ENCODE results near the gene PUSL1. TPM values are rescaled to one million over a fixed set of nuclear protein-coding genes. Genes with fewer than 3 reads are reported as not detected.

The PUSL1 gene
- total RNA-seq, 1 experiment from 2014 or later, result 22.7 TPM

GRCh38 chr1:1325288-1326074 is 17.1 kb downstream of the PUSL1 start:
- no TSS peak for BruUV-seq (replicated peaks)
- H3K27ac Mint-ChIP-seq (ENCODE audit: unreplicated experiment), result peak overlapping the region; percentile 42
- CTCF ChIA-PET, result no interaction called here
- intact Hi-C loops (cut with micrococcal nuclease; ENCODE audit: unreplicated experiment), result no loop called here
- DNase-seq, result no peak
- TF ChIP-seq CTCF (IDR thresholded peaks at IDR 0.05; ENCODE audit: unreplicated experiment), result no peak
- H3K4me1 Mint-ChIP-seq (ENCODE audit: low read depth, unreplicated experiment), result peaks cover 19% of the 10 kb centered on the region
- no peaks in the 10 kb centered on the region for H3K9me3 Mint-ChIP-seq (ENCODE audit: low read depth, unreplicated experiment)
- no peaks in the 10 kb centered on the region for H3K27me3 Mint-ChIP-seq (ENCODE audit: unreplicated experiment)
- H3K36me3 Mint-ChIP-seq (ENCODE audit: insufficient read depth, unreplicated experiment), result peaks cover 81% of the 10 kb centered on the region
- peak overlapping the region; percentile 84 for H3K4me3 Mint-ChIP-seq (ENCODE audit: low read depth, unreplicated experiment)

DNA sequence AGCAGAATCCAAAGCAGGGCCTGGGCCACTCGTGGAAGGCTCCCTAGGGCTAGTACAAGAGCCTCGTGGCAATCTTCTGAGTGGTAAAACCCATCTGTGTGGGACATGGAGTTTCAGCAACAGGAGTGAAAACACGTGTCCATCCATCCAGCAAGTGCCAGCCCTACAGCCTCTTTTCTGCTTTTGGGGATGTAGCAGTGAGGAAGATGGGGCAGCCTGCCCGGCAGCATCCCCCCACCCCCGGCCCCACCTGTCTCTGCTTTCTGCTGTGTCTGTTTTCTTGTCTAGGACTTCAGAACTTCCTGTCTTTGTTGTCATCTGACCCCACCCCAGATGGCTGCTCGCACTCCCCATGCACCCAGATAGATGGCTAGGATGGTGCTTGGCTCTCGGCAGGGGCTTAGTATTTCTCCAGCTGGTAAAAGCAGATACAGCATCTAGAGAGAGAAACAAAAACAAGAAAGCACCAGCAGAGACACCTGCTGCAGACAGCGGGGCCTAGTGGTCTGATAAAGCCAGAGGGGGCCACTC is 17.7 kb downstream of the PUSL1 start:
- peaks cover 84% of the 10 kb centered on the region for H3K36me3 Mint-ChIP-seq (ENCODE audit: insufficient read depth, unreplicated experiment)
- TF ChIP-seq CTCF (IDR thresholded peaks at IDR 0.05; ENCODE audit: unreplicated experiment), result no peak
- H3K27ac Mint-ChIP-seq (ENCODE audit: unreplicated experiment), result peak overlapping the region; percentile 42
- H3K4me1 Mint-ChIP-seq (ENCODE audit: low read depth, unreplicated experiment), result peaks cover 19% of the 10 kb centered on the region
- intact Hi-C loops (cut with micrococcal nuclease; ENCODE audit: unreplicated experiment), result no loop called here
- no TSS peak for BruUV-seq (replicated peaks)
- no peaks in the 10 kb centered on the region for H3K9me3 Mint-ChIP-seq (ENCODE audit: low read depth, unreplicated experiment)
- H3K27me3 Mint-ChIP-seq (ENCODE audit: unreplicated experiment), result no peaks in the 10 kb centered on the region
- CTCF ChIA-PET, result no interaction called here
- no peak for DNase-seq
- H3K4me3 Mint-ChIP-seq (ENCODE audit: low read depth, unreplicated experiment), result peak overlapping the region; percentile 84

- no TSS peak for BruUV-seq (replicated peaks)
- no peak for DNase-seq
- intact Hi-C loops (cut with micrococcal nuclease; ENCODE audit: unreplicated experiment), result no loop called here
- H3K27me3 Mint-ChIP-seq (ENCODE audit: unreplicated experiment), result no peaks in the 10 kb centered on the region
- H3K27ac Mint-ChIP-seq (ENCODE audit: unreplicated experiment), result no peak overlapping the region
- peaks cover 17% of the 10 kb centered on the region for H3K4me1 Mint-ChIP-seq (ENCODE audit: low read depth, unreplicated experiment)
- TF ChIP-seq CTCF (IDR thresholded peaks at IDR 0.05; ENCODE audit: unreplicated experiment), result no peak
- H3K4me3 Mint-ChIP-seq (ENCODE audit: low read depth, unreplicated experiment), result no peak overlapping the region
- no peaks in the 10 kb centered on the region for H3K9me3 Mint-ChIP-seq (ENCODE audit: low read depth, unreplicated experiment)
- peaks cover 82% of the 10 kb centered on the region for H3K36me3 Mint-ChIP-seq (ENCODE audit: insufficient read depth, unreplicated experiment)
- CTCF ChIA-PET, result interaction anchor here (0.6 kb wide), 1 partner anchor 48 kb away, joined by 3 read pairs; no protein-coding TSS in a partner anchor
Measured at GRCh38 chr1:1327291-1327690, 18.9 kb downstream of the PUSL1 start.

DNA sequence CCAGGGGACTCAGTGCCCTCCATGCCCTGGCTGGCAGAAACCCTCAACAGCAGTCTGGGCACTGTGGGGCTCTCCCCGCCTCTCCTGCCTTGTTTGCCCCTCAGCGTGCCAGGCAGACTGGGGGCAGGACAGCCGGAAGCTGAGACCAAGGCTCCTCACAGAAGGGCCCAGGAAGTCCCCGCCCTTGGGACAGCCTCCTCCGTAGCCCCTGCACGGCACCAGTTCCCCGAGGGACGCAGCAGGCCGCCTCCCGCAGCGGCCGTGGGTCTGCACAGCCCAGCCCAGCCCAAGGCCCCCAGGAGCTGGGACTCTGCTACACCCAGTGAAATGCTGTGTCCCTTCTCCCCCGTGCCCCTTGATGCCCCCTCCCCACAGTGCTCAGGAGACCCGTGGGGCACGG is 19.9 kb downstream of the PUSL1 start:
- no peak for TF ChIP-seq CTCF (IDR thresholded peaks at IDR 0.05; ENCODE audit: unreplicated experiment)
- no peak for DNase-seq
- H3K4me1 Mint-ChIP-seq (ENCODE audit: low read depth, unreplicated experiment), result peaks cover 7% of the 10 kb centered on the region
- H3K27me3 Mint-ChIP-seq (ENCODE audit: unreplicated experiment), result no peaks in the 10 kb centered on the region
- H3K9me3 Mint-ChIP-seq (ENCODE audit: low read depth, unreplicated experiment), result no peaks in the 10 kb centered on the region
- no TSS peak for BruUV-seq (replicated peaks)
- intact Hi-C loops (cut with micrococcal nuclease; ENCODE audit: unreplicated experiment), result no loop called here
- no peak overlapping the region for H3K27ac Mint-ChIP-seq (ENCODE audit: unreplicated experiment)
- CTCF ChIA-PET, result no interaction called here
- peaks cover 84% of the 10 kb centered on the region for H3K36me3 Mint-ChIP-seq (ENCODE audit: insufficient read depth, unreplicated experiment)
- H3K4me3 Mint-ChIP-seq (ENCODE audit: low read depth, unreplicated experiment), result no peak overlapping the region

All from Calu3 (cell line).